Peyer's patch (tissue), 4 donors: ENCODE measurements around the gene TAS2R3. TPM values are rescaled to one million over a fixed set of nuclear protein-coding genes. Genes with fewer than 3 reads are reported as not detected.

Experiments
- DNase-seq, 3 donors: peaks; one replicate each; pipeline ENCODE4 v3.0.0-alpha.2; 2017 to 2019
- H3K27ac ChIP-seq, 4 donors: fragments of 200-600 bp; sonication (generic); one replicate each; pipeline ENCODE4 v1.5.1; 2016 to 2019
- H3K27me3 ChIP-seq, 2 donors: fragments of 200-600 bp; sonication (generic); one replicate each; pipeline ENCODE4 v1.5.1; 2019
- H3K36me3 ChIP-seq, 3 donors: fragments of 200-600 bp; sonication (generic); one replicate each; pipeline ENCODE4 v1.5.1; 2016 to 2019
- H3K4me1 ChIP-seq, 4 donors: fragments of 200-600 bp; sonication (generic); one replicate each; pipeline ENCODE4 v1.5.1; 2016 to 2019
- H3K4me3 ChIP-seq, 4 donors: fragments of 200-600 bp; sonication (generic); 1 replicate in 3 of 4; 2 replicates in 1 of 4; pipeline ENCODE4 v1.5.1; 2016 to 2019; ENCODE audit warnings: mild to moderate bottlenecking in 1 of 4
- H3K9me3 ChIP-seq, 4 donors: fragments of 200-600 bp; sonication (generic); one replicate each; pipeline ENCODE4 v1.5.1; 2016 to 2019; ENCODE audit warnings: mild to moderate bottlenecking in 1 of 4
- CTCF ChIP-seq, 6 experiments: fragments of 450-650 bp in 4 of 6; fragments of 200-600 bp in 2 of 6; sonication (generic) in 1 of 6; IDR thresholded peaks; one replicate each; pipeline ENCODE4 v1.5.1; 2017 to 2019; ENCODE audit warnings: antibody characterized with exemption in 6 of 6, mild to moderate bottlenecking in 3 of 6, moderate library complexity in 1 of 6
- POLR2A ChIP-seq, 2 donors: fragments of 450-650 bp; IDR thresholded peaks; one replicate each; pipeline ENCODE4 v1.5.1; 2017; ENCODE audit warnings: antibody characterized with exemption in 2 of 2, mild to moderate bottlenecking in 2 of 2, moderate library complexity in 2 of 2
- small RNA-seq, 2 donors: library from RNA; depleted of rRNA; stranded (forward); fragments of <200 nt; gene quantifications; one replicate each; pipeline ENCODE3, GENCODE V24; 2016
- total RNA-seq, 4 donors: library from RNA; depleted of rRNA; stranded (reverse); fragments of >200 nt; gene quantifications; one replicate each; pipeline ENCODE4 v1.1.0, GENCODE V29; 2016

The TAS2R3 gene
- total RNA-seq, 4 donors from 2014 or later = 5.7 to 6.6 (median 6.3) TPM

- peaks cover 0 to 6% (median 0%) of the 10 kb centered on the region in 3 donors for H3K36me3 ChIP-seq
- H3K9me3 ChIP-seq = no peaks in the 10 kb centered on the region
- no peak for DNase-seq
- TF ChIP-seq CTCF (IDR thresholded peaks at IDR 0.05) = no peak
- no peak for TF ChIP-seq POLR2A (IDR thresholded peaks at IDR 0.05)
- no peak within 1 kb of the TSS for H3K4me3 ChIP-seq
- no peaks in the 10 kb centered on the region for H3K27me3 ChIP-seq
- no peaks in the 10 kb centered on the region for H3K4me1 ChIP-seq
- H3K27ac ChIP-seq = no peak within 1 kb of the TSS
These were observed 26.0 kb downstream of the TAS2R3 start, which contains the start of gene TAS2R5 for GRCh38 chr7:141789917-141790316. TAS2R5 (plus strand) TSS chr7:141790217; CDS start chr7:141790362, 145 bp downstream.

GRCh38 chr7:141792526-141792925 lies 28.6 kb downstream of the TAS2R3 start:
- no peak for DNase-seq
- H3K4me1 ChIP-seq = no peaks in the 10 kb centered on the region
- H3K9me3 ChIP-seq = no peaks in the 10 kb centered on the region
- H3K36me3 ChIP-seq = peaks cover 0 to 6% (median 0%) of the 10 kb centered on the region in 3 donors
- no peaks in the 10 kb centered on the region for H3K27me3 ChIP-seq
- no peak overlapping the region for H3K4me3 ChIP-seq
- no peak for TF ChIP-seq POLR2A (IDR thresholded peaks at IDR 0.05)
- TF ChIP-seq CTCF (IDR thresholded peaks at IDR 0.05) = no peak
- H3K27ac ChIP-seq = no peak overlapping the region

Small RNA genes lying within 50 kb of the gene (small RNA-seq; reads per million reads assigned to genes)
- 0 reads per million in 2 donors for gene RNU1-82P

Other genes with a start within 250 kb of the TAS2R3 start
- 10 to 100 TPM in 3 of 4 donors, 1 to 10 TPM in 1; 8.4 to 47.0 (median 17.5) TPM for gene AGK, start 212.7 kb upstream of the TAS2R3 start, total RNA-seq
- 10 to 100 TPM; 22.6 to 31.0 (median 26.4) TPM for gene DENND11, start 61.9 kb upstream of the TAS2R3 start, total RNA-seq
- gene WEE2, start 55.7 kb upstream of the TAS2R3 start, total RNA-seq = not detected
- gene SSBP1, start 25.7 kb upstream of the TAS2R3 start, total RNA-seq = 100 to 1,000 TPM in 1 of 4 donors, 10 to 100 TPM in 3; 54.4 to 106 (median 67.7) TPM
- gene TAS2R4, start 12.6 kb downstream of the TAS2R3 start, total RNA-seq = 1 to 10 TPM in 3 of 4 donors, not detected in 1; 1.9 to 5.6 (median 3.3) TPM
- 1 to 10 TPM; 2.1 to 6.0 (median 5.2) TPM for gene TAS2R5, start 26.1 kb downstream of the TAS2R3 start, total RNA-seq
- not detected for gene PRSS37, start 77.4 kb downstream of the TAS2R3 start, total RNA-seq
- not detected for gene OR9A4, start 152.3 kb downstream of the TAS2R3 start, total RNA-seq
- gene CLEC5A, start 182.9 kb downstream of the TAS2R3 start, total RNA-seq = not detected
- 1 to 10 TPM in 2 of 4 donors, not detected in 2; 1.3 to 2.7 TPM for gene TAS2R38, start 209.7 kb downstream of the TAS2R3 start, total RNA-seq
- gene MGAM, start 231.8 kb downstream of the TAS2R3 start, total RNA-seq = 100 to 1,000 TPM in 3 of 4 donors, 1 to 10 TPM in 1; 9.1 to 922 (median 596) TPM